GM19463 (cell line): ENCODE data around the gene SPOCK1.

Source experiments
- ATAC-seq: cut with Tn5 transposase; IDR thresholded peaks from one replicate; pipeline ENCODE4 v1.9.1; 2021; ENCODE audit warnings: mild to moderate bottlenecking, moderate library complexity; ENCODE audit not compliant: unreplicated experiment

The SPOCK1 gene

GRCh38 chr5:137367951-137368350 lies 131.2 kb downstream of the SPOCK1 start:
- no peak for ATAC-seq

- no peak for ATAC-seq
These were observed 132.6 kb downstream of the SPOCK1 start for GRCh38 chr5:137366526-137366925.

GRCh38 chr5:137365126-137365865 lies 133.8 kb downstream of the SPOCK1 start:
- ATAC-seq, result no peak

- ATAC-seq, result no peak
These were observed 137.8 kb downstream of the SPOCK1 start for GRCh38 chr5:137361280-137361679.

GRCh38 chr5:137360607-137361006 lies 138.5 kb downstream of the SPOCK1 start:
- no peak for ATAC-seq

- no peak for ATAC-seq
These were observed 139.2 kb downstream of the SPOCK1 start for GRCh38 chr5:137359941-137360340.

- ATAC-seq, result no peak
These were observed 141.7 kb downstream of the SPOCK1 start for GRCh38 chr5:137357436-137357835.

- no peak for ATAC-seq
These were observed 143.0 kb downstream of the SPOCK1 start for GRCh38 chr5:137356127-137356526.

- ATAC-seq, result no peak
These were observed 143.4 kb downstream of the SPOCK1 start for GRCh38 chr5:137355708-137356107.

GRCh38 chr5:137352095-137352494 lies 147.0 kb downstream of the SPOCK1 start:
- no peak for ATAC-seq

- ATAC-seq, result no peak
These were observed 148.3 kb downstream of the SPOCK1 start for GRCh38 chr5:137350791-137351190.

GRCh38 chr5:137348759-137349158 lies 150.4 kb downstream of the SPOCK1 start:
- ATAC-seq, result no peak

- no peak for ATAC-seq
These were observed 151.3 kb downstream of the SPOCK1 start for GRCh38 chr5:137347865-137348264.

GRCh38 chr5:137346281-137346680 lies 152.8 kb downstream of the SPOCK1 start:
- ATAC-seq, result no peak

GRCh38 chr5:137345396-137345795 lies 153.7 kb downstream of the SPOCK1 start:
- no peak for ATAC-seq

GRCh38 chr5:137344723-137345322 lies 154.3 kb downstream of the SPOCK1 start:
- no peak for ATAC-seq

- ATAC-seq, result no peak
These were observed 155.1 kb downstream of the SPOCK1 start for GRCh38 chr5:137344021-137344420.

- ATAC-seq, result no peak
These were observed 156.4 kb downstream of the SPOCK1 start for GRCh38 chr5:137342764-137343163.

- no peak for ATAC-seq
These were observed 157.3 kb downstream of the SPOCK1 start for GRCh38 chr5:137341831-137342230.

GRCh38 chr5:137340881-137341280 lies 158.2 kb downstream of the SPOCK1 start:
- no peak for ATAC-seq

- no peak for ATAC-seq
These were observed 162.5 kb downstream of the SPOCK1 start for GRCh38 chr5:137336565-137337120.

- ATAC-seq, result no peak
These were observed 163.0 kb downstream of the SPOCK1 start for GRCh38 chr5:137336161-137336560.
